COLO668 (cell line): ENCODE measurements around the gene ZBTB47.

Experiments used
- DNase-seq: peaks from one replicate; lab custom pipeline; 2025; ENCODE audit not compliant: unreplicated experiment; lab: John Stamatoyannopoulos, UW

ZBTB47 gene

GRCh38 chr3:42652611-42653302 lies 740 bp upstream of the ZBTB47 start:
- peak; percentile 19 for DNase-seq

GRCh38 chr3:42653303-42653559 lies 266 bp upstream of the ZBTB47 start:
- no peak for DNase-seq

- peak; percentile 57 for DNase-seq
These were observed 1.1 kb downstream of the ZBTB47 start for GRCh38 chr3:42654331-42655201.

GRCh38 chr3:42655331-42655888 lies 1.9 kb downstream of the ZBTB47 start:
- DNase-seq: no peak

- no peak for DNase-seq
These were observed 2.6 kb downstream of the ZBTB47 start for GRCh38 chr3:42655980-42656679.

GRCh38 chr3:42656680-42657610 lies 3.4 kb downstream of the ZBTB47 start:
- no peak for DNase-seq

GRCh38 chr3:42657675-42658074 lies 4.2 kb downstream of the ZBTB47 start:
- DNase-seq: no peak

- DNase-seq: peak; percentile 4
These were observed 4.7 kb downstream of the ZBTB47 start for GRCh38 chr3:42658091-42658770.

- no peak for DNase-seq
These were observed 5.4 kb downstream of the ZBTB47 start for GRCh38 chr3:42658771-42659390.

- no peak for DNase-seq
These were observed 6.1 kb downstream of the ZBTB47 start for GRCh38 chr3:42659451-42660130.

- DNase-seq: no peak
These were observed 6.7 kb downstream of the ZBTB47 start for GRCh38 chr3:42660131-42660715.

- DNase-seq: peak; percentile 5
These were observed 7.4 kb downstream of the ZBTB47 start for GRCh38 chr3:42660898-42661297.

GRCh38 chr3:42661593-42662022 lies 8.1 kb downstream of the ZBTB47 start:
- no peak for DNase-seq

- DNase-seq: no peak
These were observed 8.7 kb downstream of the ZBTB47 start for GRCh38 chr3:42662037-42662812.

- DNase-seq: no peak
These were observed 9.5 kb downstream of the ZBTB47 start for GRCh38 chr3:42662813-42663535.

GRCh38 chr3:42663581-42664437 lies 10.3 kb downstream of the ZBTB47 start:
- DNase-seq: no peak
